NCI-H1417 (cell line): ENCODE results near the gene TMEM107.

Experiments used
- DNase-seq, 3 experiments: peaks; one replicate each; lab custom pipeline; 2025; lab: John Stamatoyannopoulos, UW

Gene TMEM107

DNA sequence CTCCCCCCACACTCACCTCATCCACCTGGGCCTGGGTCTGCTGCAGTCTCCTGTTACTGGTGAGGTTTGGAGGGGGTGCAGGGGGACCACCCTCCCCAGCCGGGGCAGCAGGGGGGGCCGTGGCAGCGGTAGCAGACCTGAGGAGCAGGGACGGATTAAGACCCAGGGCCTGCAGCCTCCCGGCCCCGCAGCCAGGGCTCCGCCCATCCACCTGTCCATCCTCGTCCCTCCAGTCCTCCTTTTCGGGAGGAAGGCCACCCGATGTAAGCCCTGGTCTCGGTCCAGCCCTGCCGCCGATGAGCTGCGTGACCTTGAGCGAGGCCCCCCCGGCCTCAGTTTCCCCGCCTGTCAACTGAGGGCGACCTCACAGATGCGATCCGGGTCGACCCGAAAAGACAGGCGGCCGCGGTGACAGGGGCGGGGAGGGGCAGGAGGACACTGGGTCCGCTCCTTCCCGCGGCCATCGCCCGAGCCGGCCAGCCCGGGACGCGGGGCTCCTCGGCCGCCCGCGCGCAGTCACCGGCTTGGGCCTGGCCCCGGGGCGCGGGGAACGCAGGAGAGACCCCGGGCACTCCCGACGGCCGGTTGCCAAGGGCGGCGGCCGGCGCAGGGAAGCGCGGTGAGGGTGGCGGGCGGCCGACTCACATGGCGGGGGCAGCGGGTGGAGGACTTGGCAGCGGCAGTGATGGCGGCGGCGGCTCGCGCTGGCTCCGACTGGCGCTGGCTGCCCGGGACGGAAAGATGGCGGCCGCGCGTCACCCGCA lies 13.8 kb downstream of the TMEM107 start, which contains the start of gene VAMP2:
Gene VAMP2, minus strand, starts transcription at position 716 of the 764 bp plus-strand sequence. Its CDS starts 69 bp downstream, at position 647.
- DNase-seq, result peak; percentile 55 to 61 (median 60)

GRCh38 chr17:8161289-8162232 lies 14.6 kb downstream of the TMEM107 start:
- DNase-seq, result peak in 1 of 3 experiments; percentile 2

- no peak for DNase-seq
Measured at GRCh38 chr17:8160741-8161221, 15.4 kb downstream of the TMEM107 start.

- DNase-seq, result no peak
Measured at GRCh38 chr17:8160224-8160577, 16.0 kb downstream of the TMEM107 start.

DNA sequence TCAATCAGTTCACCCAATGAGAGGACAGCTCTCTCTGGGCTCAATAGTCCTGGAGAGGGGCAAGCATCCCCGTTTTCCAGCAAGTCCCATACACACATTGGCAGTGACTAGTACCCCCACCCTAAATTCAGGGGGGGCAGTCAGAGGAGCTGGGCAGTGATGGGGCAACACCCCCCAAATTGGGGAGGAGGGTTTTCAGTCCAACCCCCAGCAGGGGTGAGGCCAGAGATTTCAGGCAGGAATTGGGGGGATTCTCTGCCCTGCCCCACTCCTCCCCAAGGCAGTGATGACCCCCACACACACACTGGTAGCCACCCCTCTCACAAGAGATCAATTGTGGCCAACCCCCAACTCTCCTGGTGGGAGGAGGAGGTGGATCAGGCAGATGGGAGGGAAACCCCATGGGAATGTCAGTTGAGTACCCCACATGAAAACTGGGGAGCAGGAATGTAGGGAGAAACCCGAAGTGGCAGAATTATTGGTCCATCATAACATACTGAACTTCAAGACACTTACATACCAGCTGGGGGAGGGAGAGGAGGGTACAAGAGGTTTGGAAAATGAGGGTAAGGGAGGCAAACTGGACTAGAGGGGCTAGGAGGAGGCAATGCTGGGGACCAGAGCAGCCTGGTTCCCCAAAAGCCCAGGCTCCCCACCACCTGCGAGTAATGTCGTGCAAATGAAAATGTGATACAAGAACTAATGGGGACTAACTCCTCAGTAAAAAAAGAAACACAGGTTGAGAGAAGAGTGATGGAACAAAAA lies 16.5 kb downstream of the TMEM107 start:
- no peak for DNase-seq

GRCh38 chr17:8159032-8159400 lies 17.2 kb downstream of the TMEM107 start:
- no peak for DNase-seq

- peak; percentile 52 to 75 (median 68) for DNase-seq
Measured at GRCh38 chr17:8158267-8159031, 17.7 kb downstream of the TMEM107 start.

GRCh38 chr17:8156246-8156992 lies 19.8 kb downstream of the TMEM107 start:
- DNase-seq, result peak; percentile 96 to 100 (median 97)

GRCh38 chr17:8155996-8156245 lies 20.3 kb downstream of the TMEM107 start:
- no peak for DNase-seq

GRCh38 chr17:8155231-8155995 lies 20.8 kb downstream of the TMEM107 start:
- no peak for DNase-seq

- no peak for DNase-seq
Measured at GRCh38 chr17:8154608-8155155, 21.5 kb downstream of the TMEM107 start.

- DNase-seq, result peak in 2 of 3 experiments; percentile 30
Measured at GRCh38 chr17:8153957-8154607, 22.1 kb downstream of the TMEM107 start.

DNA sequence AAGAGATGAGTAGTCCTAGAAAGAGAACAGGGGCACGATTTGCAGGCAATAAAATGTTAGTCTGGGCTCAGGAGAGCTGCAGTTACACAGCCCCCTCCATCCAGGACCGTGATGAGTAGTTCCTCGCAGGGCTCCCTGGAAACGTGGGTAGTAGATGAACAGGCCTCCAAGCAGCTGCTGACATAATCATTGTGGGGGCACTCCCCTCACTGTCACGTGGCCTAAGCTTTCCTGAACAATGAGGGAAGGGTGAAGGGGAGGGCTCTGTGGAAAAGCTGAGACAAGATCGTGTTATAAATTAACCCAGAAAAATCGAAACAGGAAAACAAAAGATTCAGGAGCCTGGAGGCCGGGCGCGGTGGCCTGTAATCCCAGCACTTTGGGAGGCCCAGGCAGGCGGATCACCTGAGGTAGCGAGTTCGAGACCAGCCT lies 22.6 kb downstream of the TMEM107 start:
- peak in 1 of 3 experiments; percentile 8 for DNase-seq

- DNase-seq, result no peak
Measured at GRCh38 chr17:8153031-8153451, 23.1 kb downstream of the TMEM107 start.

DNA sequence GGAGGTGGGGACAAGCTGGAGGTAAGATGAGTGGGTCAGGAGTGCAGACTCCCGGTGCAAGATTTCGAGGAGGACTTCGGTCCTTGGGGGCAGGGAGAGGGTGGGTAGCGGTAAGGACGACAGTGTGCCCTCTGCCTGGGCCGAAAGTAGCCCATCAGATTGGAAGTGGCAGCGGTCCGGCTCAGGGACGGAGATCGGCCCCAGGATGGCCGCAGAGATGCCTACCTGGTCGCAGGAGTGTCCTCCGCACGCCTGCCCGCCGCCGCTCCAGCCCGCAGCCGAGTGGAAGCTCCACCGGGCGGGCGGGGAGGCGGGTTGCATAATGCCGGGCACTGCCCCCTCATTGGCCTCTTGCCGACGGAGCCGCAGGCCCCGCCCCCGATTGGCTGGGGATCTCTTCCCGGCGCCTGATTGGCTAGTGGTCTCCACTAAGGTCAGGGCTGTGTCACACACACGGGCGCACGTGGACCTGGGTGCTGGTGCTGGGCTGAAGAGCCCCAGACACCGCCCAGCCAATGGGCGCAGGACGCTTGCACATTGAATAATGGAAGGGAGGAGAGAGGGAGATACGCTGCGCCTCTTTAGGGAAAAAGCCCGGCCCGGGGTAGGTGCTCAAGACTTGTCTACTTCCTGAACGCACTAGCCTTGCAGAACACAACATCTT lies 23.9 kb downstream of the TMEM107 start, which contains the start of gene PER1:
Gene PER1, minus strand, starts transcription at position 293 of the 664 bp plus-strand sequence. CDS start 1,698 bp downstream, outside the sequence.
- peak; percentile 86 to 92 (median 90) for DNase-seq

GRCh38 chr17:8151641-8152111 lies 24.5 kb downstream of the TMEM107 start:
- peak in 2 of 3 experiments; percentile 41 to 47 for DNase-seq

DNA sequence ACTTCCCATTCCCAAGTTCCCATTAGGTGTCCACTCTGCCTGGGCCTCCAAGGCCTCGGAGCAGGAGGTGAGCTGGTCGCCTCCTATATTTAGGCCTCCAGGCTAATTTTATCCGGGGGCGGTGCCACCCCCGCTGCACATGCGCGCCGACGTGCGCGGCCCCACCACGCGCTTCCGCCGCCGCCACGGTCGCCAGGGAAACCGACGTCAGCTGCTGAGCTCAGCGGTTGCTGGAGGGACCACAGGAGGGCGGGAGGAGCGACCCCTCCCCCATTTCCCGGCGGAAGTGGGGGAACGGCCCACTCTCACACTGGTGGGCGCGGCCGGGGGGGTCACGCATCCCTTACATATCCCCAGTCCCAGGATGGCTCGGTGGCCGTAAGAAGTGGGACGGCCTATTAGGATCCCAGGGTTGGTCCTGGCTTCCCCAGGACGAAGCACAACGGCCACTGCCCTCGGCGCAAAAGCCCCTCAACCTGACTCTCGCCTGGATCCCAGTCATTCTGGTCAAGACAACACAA lies 25.0 kb downstream of the TMEM107 start:
- DNase-seq, result peak; percentile 67 to 84 (median 77)
